Measurements from ENCODE around the gene EEIG1. TPM values are rescaled to one million over a fixed set of nuclear protein-coding genes. Genes with fewer than 3 reads are reported as not detected.

Gene EEIG1
- total RNA-seq = 9.5 and 15.4 TPM in 2 replicates

DNA sequence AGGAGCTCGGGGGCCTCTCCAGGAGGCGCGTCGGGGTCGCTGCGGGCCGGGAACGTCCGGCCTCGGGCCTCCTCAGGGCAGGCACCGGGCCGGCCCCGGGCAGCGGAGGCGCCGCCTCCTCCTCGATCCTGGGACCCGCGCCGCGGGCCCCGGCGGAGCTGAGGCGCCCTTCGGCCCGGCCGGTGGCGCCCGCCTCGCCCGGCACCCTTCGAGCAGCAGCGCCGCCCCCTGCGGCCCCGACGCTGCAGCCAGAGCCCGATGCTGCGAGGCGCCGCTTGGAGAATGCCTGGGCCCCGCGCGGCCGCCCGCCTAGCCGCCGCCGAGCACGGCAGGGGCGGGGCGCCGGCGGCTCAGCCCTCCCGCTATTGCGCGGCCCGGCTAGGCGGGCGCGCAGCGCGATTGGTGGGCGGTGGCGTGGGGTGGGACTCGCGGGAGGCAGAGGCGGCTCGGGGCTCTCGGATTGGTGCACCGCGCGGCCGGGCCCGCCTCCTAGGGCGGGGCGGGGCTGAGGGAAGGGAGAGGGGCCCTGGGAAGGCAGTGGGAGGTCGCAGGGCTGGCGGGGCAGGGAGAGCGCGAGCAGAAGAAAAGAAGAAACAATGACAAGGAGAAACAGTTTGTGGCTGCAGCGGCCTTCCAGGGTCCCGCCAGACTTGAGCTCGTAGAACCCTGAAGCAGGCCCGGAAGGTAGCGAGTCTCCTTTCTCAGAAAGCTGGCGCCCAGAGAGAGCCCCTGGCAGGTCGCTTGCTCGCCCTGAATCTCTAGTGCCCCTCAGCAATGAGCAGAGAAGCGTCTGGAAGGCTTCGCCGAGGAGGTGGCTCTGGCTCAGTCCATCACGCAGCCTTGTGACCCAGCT is at the start of gene EEIG1:
EEIG1 (minus strand) TSS at position 284 of the 853 bp plus-strand sequence. CDS start 852 bp downstream, outside the sequence.

DNA sequence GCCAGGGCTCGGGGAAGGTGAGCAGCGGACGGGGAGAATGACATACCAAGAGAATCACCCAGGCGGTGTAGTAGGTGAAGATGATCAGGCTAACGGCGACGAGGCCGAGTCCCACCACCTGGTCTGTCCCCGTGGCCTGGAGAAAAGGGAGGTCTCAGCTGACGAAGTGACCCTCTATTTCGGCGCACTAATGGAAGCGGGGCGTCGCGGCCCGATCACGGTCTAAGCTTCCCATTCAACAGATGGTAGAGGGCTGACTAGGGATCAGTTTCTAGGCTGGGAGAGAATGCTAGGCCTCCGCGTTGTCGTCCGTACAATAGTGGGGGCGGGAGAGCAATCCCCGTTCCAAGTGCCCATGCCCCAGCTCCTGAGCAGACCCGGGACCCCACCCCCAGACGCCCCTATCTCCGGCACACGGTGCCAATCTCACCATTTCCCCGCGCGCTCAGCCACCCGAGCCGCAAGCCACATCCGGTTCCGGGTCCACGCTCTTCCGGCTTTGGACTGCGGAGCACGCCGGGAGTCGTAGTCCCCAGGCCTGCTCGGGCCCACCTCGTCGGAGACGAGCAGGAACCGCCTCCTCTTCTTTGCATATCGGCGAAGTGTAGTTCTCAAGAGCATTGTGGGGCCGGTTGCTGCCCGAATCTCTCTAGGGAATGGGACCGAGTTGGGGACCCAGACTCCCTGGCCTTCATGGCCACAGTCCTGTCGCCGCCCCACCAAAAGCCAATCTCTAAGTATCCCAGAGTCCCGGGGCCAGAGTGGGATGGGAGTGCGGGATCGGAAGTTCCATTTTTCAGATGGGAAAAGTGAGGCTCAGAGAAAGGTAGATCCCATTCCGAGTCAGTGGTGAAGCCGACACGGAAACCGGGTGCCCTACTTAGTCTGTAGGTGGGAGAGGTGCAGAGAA is 43.1 kb downstream of the EEIG1 start, which contains the start of gene DPM2:
DPM2 (minus strand) TSS at position 467 of the 910 bp plus-strand sequence; CDS start at position 433, 34 bp downstream.

Other genes starting within 250 kb of the EEIG1 start
- gene TOR2A, start 245.7 kb downstream of the EEIG1 start, total RNA-seq = 2.5 and 2.9 TPM in 2 replicates
- 0.32 and 0.52 TPM in 2 replicates for gene SH2D3C, start 202.3 kb downstream of the EEIG1 start, total RNA-seq
- gene CDK9, start 195.0 kb downstream of the EEIG1 start, total RNA-seq = 53.3 and 63.9 TPM in 2 replicates
- 52.8 and 98.8 TPM in 2 replicates for gene FPGS, start 178.1 kb downstream of the EEIG1 start, total RNA-seq
- gene ENG, start 126.3 kb downstream of the EEIG1 start, total RNA-seq = 52.6 and 61.7 TPM in 2 replicates
- gene AK1, start 103.3 kb downstream of the EEIG1 start, total RNA-seq = 152 and 156 TPM in 2 replicates
- 81.9 and 89.9 TPM in 2 replicates for gene ST6GALNAC6, start 81.4 kb downstream of the EEIG1 start, total RNA-seq
- gene ST6GALNAC4, start 63.9 kb downstream of the EEIG1 start, total RNA-seq = 46.0 and 52.7 TPM in 2 replicates
- gene PIP5KL1, start 50.2 kb downstream of the EEIG1 start, total RNA-seq = 3.8 and 3.9 TPM in 2 replicates
- 11.3 and 11.4 TPM in 2 replicates for gene DPM2, start 43.1 kb downstream of the EEIG1 start, total RNA-seq
- gene NAIF1, start 86.3 kb upstream of the EEIG1 start, total RNA-seq = 6.3 and 8.8 TPM in 2 replicates
- 16.4 and 19.3 TPM in 2 replicates for gene SLC25A25, start 87.2 kb upstream of the EEIG1 start, total RNA-seq
- 31.1 and 34.2 TPM in 2 replicates for gene PTGES2, start 146.7 kb upstream of the EEIG1 start, total RNA-seq
- gene LCN2, start 168.5 kb upstream of the EEIG1 start, total RNA-seq = 0.39 TPM in 1 of 2 replicates, not detected in the other
- 43.0 and 62.7 TPM in 2 replicates for gene BBLN, start 179.3 kb upstream of the EEIG1 start, total RNA-seq
- 32.5 and 38.3 TPM in 2 replicates for gene CIZ1, start 210.6 kb upstream of the EEIG1 start, total RNA-seq
- gene DNM1, start 222.4 kb upstream of the EEIG1 start, total RNA-seq = 9.4 and 16.5 TPM in 2 replicates

Data from articular chondrocyte of knee joint (primary cell).